Endothelial cell of umbilical vein (primary cell): ENCODE results near the gene TPGS2. TPM values are rescaled to one million over a fixed set of nuclear protein-coding genes. Genes with fewer than 3 reads are reported as not detected.

Source experiments
- BruUV-seq: library from RNA; stranded (reverse); fragments of 400-500 nt; replicated peaks from 2 replicates; lab custom pipeline; 2021; lab: Mats Ljungman, UMichigan
- CTCF ChIA-PET: fragments of 300-600, 350-600 bp; sonication (Branson Sonifier 250); formaldehyde crosslinking; loops from one replicate; lab custom pipeline; 2021; ENCODE audit warnings: antibody characterized with exemption, inconsistent platforms; lab: Charles Lee
- POLR2A ChIA-PET: fragments of 300-600, 350-600 bp; sonication (Branson Sonifier 250); formaldehyde crosslinking; loops from one replicate; lab custom pipeline; 2021; ENCODE audit warnings: antibody characterized with exemption, inconsistent platforms; lab: Charles Lee
- DNase-seq: peaks from one replicate; pipeline ENCODE4 v3.0.0-alpha.2; 2011; ENCODE audit warnings: low read depth, low spot score
- FAIRE-seq: peaks from 2 replicates; lab custom pipeline; 2011; peaks lifted over from hg19 to GRCh38; lab: Jason Lieb, UNC
- H2AFZ ChIP-seq: 2 replicates; pipeline ENCODE4 v1.6.0; 2012; ENCODE audit warnings: low read depth, low read length, control low read depth, inconsistent platforms
- H3K27ac ChIP-seq: 2 replicates; pipeline ENCODE4 v1.5.1; 2011; ENCODE audit warnings: low read depth, mild to moderate bottlenecking, control low read depth, low read length, moderate library complexity; ENCODE audit not compliant: insufficient read depth
- H3K27me3 ChIP-seq, 2 experiments: 2 replicates each; pipeline versions ENCODE4 v1.6.0 to v1.6.1; 2011; ENCODE audit warnings: low read length in 2 of 2, mixed read lengths in 1 of 2; ENCODE audit not compliant: control insufficient read depth in 2 of 2, insufficient read depth in 2 of 2
- H3K36me3 ChIP-seq, 2 experiments: 2 replicates in 1 of 2; 3 replicates in 1 of 2; pipeline ENCODE4 v1.5.1; 2011; ENCODE audit warnings: low read length in 2 of 2, mild to moderate bottlenecking in 1 of 2, moderate library complexity in 1 of 2; ENCODE audit not compliant: control insufficient read depth in 2 of 2, insufficient read depth in 2 of 2; ENCODE audit errors: extremely low read depth in 1 of 2
- H3K4me1 ChIP-seq: 3 replicates; pipeline ENCODE4 v1.5.1; 2011; ENCODE audit warnings: mild to moderate bottlenecking, low read length; ENCODE audit not compliant: control insufficient read depth, insufficient read depth; ENCODE audit errors: extremely low read depth
- H3K4me2 ChIP-seq: 2 replicates; pipeline ENCODE4 v1.6.1; 2011; ENCODE audit warnings: low read length, control low read depth, mixed read lengths; ENCODE audit not compliant: insufficient read depth
- H3K4me3 ChIP-seq, 3 experiments: fragments of 200-600 bp in 1 of 3; sonication (generic), shearing (Covaris generic) in 1 of 3; replicated peaks in 1 of 3; 2 replicates each; pipeline ENCODE4 v1.5.1; 2011 to 2016; ENCODE audit warnings: control low read depth in 3 of 3, low read length in 3 of 3, mild to moderate bottlenecking in 2 of 3, inconsistent platforms in 1 of 3, low read depth in 1 of 3, moderate library complexity in 1 of 3; ENCODE audit not compliant: insufficient read depth in 1 of 3
- H3K79me2 ChIP-seq: 2 replicates; pipeline ENCODE4 v1.6.0; 2012; ENCODE audit warnings: low read length, inconsistent platforms; ENCODE audit not compliant: control insufficient read depth, insufficient read depth
- H3K9ac ChIP-seq: replicated peaks from 2 replicates; pipeline ENCODE3; 2011; ENCODE audit warnings: low read length, control low read depth; ENCODE audit not compliant: insufficient read depth; ENCODE audit errors: extremely low read depth
- H3K9me1 ChIP-seq: replicated peaks from 3 replicates; pipeline ENCODE4 v1.6.0; 2011; ENCODE audit warnings: mild to moderate bottlenecking, low read length; ENCODE audit not compliant: control insufficient read depth, insufficient read depth; ENCODE audit errors: extremely low read depth
- H3K9me3 ChIP-seq: replicated peaks from 2 replicates; pipeline ENCODE4 v1.5.1; 2012; ENCODE audit warnings: low read length, inconsistent platforms; ENCODE audit not compliant: control insufficient read depth, insufficient read depth
- H4K20me1 ChIP-seq: replicated peaks from 2 replicates; pipeline ENCODE3; 2011; ENCODE audit warnings: mild to moderate bottlenecking, low read length; ENCODE audit not compliant: control insufficient read depth, insufficient read depth; ENCODE audit errors: extremely low read depth
- EZH2 ChIP-seq: IDR thresholded peaks from 2 replicates; pipeline ENCODE4 v1.6.1; 2012; ENCODE audit warnings: borderline replicate concordance, low read depth, mild to moderate bottlenecking, moderate library complexity, low read length, inconsistent platforms; ENCODE audit not compliant: severe bottlenecking
- FOS ChIP-seq: IDR thresholded peaks from 2 replicates; pipeline ENCODE4 v1.6.1; 2011; ENCODE audit warnings: mild to moderate bottlenecking, low read length, moderate library complexity, borderline replicate concordance; ENCODE audit not compliant: insufficient read depth
- GATA2 ChIP-seq: IDR thresholded peaks from 2 replicates; pipeline ENCODE4 v1.7.0; 2011; ENCODE audit warnings: low read depth, mild to moderate bottlenecking, moderate library complexity, mixed read lengths, low read length; ENCODE audit not compliant: insufficient read length, insufficient read depth
- JUN ChIP-seq: IDR thresholded peaks from 2 replicates; pipeline ENCODE4 v1.6.1; 2011; ENCODE audit warnings: borderline replicate concordance, low read depth; ENCODE audit not compliant: insufficient read length, insufficient read depth
- MAX ChIP-seq: IDR thresholded peaks from 2 replicates; pipeline ENCODE4 v1.6.1; 2011; ENCODE audit not compliant: insufficient read depth, insufficient read length
- MYC ChIP-seq: IDR thresholded peaks from one replicate; pipeline ENCODE4 v1.6.1; 2011; ENCODE audit warnings: mild to moderate bottlenecking, low read depth, low read length
- POLR2A ChIP-seq: IDR thresholded peaks from 2 replicates; pipeline ENCODE4 v1.6.1; 2012; ENCODE audit warnings: low read depth, mild to moderate bottlenecking, control low read depth, low read length
- POLR2AphosphoS5 ChIP-seq: IDR thresholded peaks from 2 replicates; pipeline ENCODE4 v1.6.1; 2012; ENCODE audit warnings: low read depth, mild to moderate bottlenecking, control low read depth, low read length, moderate library complexity; ENCODE audit not compliant: insufficient read depth
- dilution Hi-C: fragments of 300-500 bp; cut with MboI; formaldehyde crosslinking; loops from one replicate; pipeline ENCODE4 v1.15.0; 2019; ENCODE audit warnings: low sequenced_read_pairs; ENCODE audit not compliant: extremely low pct_ligation_motif_present
- intact Hi-C: fragments of 100-400 bp; cut with micrococcal nuclease; formaldehyde crosslinking; loops from one replicate; pipeline ENCODE4 v1.10.0; 2022
- polyA plus RNA-seq, 4 experiments: library from polyadenylated mRNA; depleted of rRNA in 3 of 4; stranded (reverse) in 3 of 4; unstranded in 1 of 4; fragments of >200 nt; gene quantifications; 2 replicates each; pipeline versions ENCODE4 v1.2.1 to v1.2.3, GENCODE V29; 2011 to 2012; ENCODE audit warnings: missing spikeins in 1 of 4
- total RNA-seq: library from RNA; stranded (reverse); gene quantifications from 2 replicates; pipeline ENCODE4 v1.2.3, GENCODE V29; 2021
- TF ChIP-seq, protein P1 (sequence below), 2 donors: IDR thresholded peaks; 1 replicate in 1 of 2; 2 replicates in 1 of 2; pipeline ENCODE4 v1.5.1; 2011; ENCODE audit warnings: low read length in 2 of 2, mild to moderate bottlenecking in 2 of 2, moderate library complexity in 2 of 2, control low read depth in 1 of 2, inconsistent platforms in 1 of 2, low read depth in 1 of 2; ENCODE audit not compliant: insufficient read depth in 1 of 2; ENCODE audit errors: extremely low read depth in 1 of 2

TPGS2 gene
- total and polyA plus RNA-seq, 2 donors (not counting 3 experiments of a cell fraction or from before 2014, with no cell fraction given), result 150 to 232 TPM

DNA sequence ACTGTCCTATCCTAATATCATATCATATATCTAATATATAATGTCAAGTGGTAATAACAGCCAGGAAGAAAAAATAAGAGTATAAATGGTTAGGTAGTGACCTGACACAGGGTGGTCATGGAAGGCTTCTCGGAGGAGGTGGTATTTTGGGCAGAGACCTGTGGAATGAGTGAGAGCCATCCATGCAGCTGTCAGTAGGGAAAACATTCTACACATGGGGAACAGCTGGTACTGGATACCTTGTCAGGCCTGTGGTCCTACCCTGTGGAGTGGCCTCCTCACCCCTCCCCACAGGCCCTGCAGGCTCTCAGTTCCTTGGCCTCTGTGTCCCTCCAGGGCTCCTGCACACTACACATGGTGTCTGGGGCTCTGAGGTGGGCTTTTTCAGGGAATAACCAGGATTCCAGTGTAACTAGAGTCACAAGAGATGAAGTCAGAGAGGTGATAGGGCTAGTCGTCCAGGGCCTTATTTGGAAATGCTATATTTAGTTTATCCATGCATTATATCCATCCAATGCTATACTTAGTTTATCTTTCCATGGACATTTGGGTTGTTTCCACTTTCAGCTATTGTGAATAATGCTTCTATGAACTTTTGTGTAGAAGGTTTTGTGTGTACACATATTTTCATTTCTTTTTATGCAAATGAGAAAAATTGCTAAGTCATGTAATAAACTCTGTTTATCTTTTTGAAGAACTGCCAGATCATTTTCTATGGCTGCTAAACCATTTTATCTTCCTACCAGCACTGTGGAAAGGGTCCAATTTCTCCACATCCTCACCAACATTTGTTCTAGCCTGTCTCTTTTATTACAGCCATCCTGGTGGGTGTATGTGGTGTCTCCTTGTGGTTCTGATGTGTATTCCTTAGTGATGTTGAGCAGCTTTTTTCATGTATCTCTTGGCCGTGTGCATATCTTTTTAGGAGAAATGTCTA lies 75.6 kb downstream of the TPGS2 start:
- no peaks in the 10 kb centered on the region for H3K9me1 ChIP-seq
- no TSS peak for BruUV-seq
- POLR2A ChIA-PET, result no interaction called here
- intact Hi-C loops (loop anchor here (10.0 kb wide), 2 partner anchors 458 to 728 kb away; partner anchors contain the start of gene FHOD3), dilution Hi-C loops (no loop called here)
- DNase-seq (no peak), FAIRE-seq (no peak)
- H3K36me3 ChIP-seq, result no peaks in the 10 kb centered on the region
- H3K4me1 ChIP-seq, result no peaks in the 10 kb centered on the region
- no peaks in the 10 kb centered on the region for H4K20me1 ChIP-seq
- H3K9ac ChIP-seq, result no peak overlapping the region
- no peaks in the 10 kb centered on the region for H3K27me3 ChIP-seq
- no peaks in the 10 kb centered on the region for H3K79me2 ChIP-seq
- CTCF ChIA-PET, result interaction anchor here (3.0 kb wide), 1 partner anchor 65 kb away, joined by 20 read pairs; no protein-coding TSS in a partner anchor
- H3K9me3 ChIP-seq, result no peaks in the 10 kb centered on the region
- no peak overlapping the region for H3K27ac ChIP-seq
- TF ChIP-seq, protein P1, sequence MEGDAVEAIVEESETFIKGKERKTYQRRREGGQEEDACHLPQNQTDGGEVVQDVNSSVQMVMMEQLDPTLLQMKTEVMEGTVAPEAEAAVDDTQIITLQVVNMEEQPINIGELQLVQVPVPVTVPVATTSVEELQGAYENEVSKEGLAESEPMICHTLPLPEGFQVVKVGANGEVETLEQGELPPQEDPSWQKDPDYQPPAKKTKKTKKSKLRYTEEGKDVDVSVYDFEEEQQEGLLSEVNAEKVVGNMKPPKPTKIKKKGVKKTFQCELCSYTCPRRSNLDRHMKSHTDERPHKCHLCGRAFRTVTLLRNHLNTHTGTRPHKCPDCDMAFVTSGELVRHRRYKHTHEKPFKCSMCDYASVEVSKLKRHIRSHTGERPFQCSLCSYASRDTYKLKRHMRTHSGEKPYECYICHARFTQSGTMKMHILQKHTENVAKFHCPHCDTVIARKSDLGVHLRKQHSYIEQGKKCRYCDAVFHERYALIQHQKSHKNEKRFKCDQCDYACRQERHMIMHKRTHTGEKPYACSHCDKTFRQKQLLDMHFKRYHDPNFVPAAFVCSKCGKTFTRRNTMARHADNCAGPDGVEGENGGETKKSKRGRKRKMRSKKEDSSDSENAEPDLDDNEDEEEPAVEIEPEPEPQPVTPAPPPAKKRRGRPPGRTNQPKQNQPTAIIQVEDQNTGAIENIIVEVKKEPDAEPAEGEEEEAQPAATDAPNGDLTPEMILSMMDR (IDR thresholded peaks at IDR 0.05; ENCODE audit: extremely low read depth in 1 of 2, insufficient read depth in 1 of 2, low read depth in 1 of 2, low read length in 2 of 2), result no peak
- TF ChIP-seq GATA2 (no peak), JUN (no peak), EZH2 (no peak), FOS (no peak), MAX (no peak), POLR2AphosphoS5 (no peak), MYC (no peak), POLR2A (no peak)
- no peak overlapping the region for H3K4me3 ChIP-seq
- no peak overlapping the region for H2AFZ ChIP-seq
- no peak overlapping the region for H3K4me2 ChIP-seq
